ENCODE results near the gene NRXN3. TPM values are rescaled to one million over a fixed set of nuclear protein-coding genes. Genes with fewer than 3 reads are reported as not detected.

The NRXN3 gene
- total and polyA plus RNA-seq, 2 experiments from 2014 or later = 5.7 to 7.1 TPM

DNA sequence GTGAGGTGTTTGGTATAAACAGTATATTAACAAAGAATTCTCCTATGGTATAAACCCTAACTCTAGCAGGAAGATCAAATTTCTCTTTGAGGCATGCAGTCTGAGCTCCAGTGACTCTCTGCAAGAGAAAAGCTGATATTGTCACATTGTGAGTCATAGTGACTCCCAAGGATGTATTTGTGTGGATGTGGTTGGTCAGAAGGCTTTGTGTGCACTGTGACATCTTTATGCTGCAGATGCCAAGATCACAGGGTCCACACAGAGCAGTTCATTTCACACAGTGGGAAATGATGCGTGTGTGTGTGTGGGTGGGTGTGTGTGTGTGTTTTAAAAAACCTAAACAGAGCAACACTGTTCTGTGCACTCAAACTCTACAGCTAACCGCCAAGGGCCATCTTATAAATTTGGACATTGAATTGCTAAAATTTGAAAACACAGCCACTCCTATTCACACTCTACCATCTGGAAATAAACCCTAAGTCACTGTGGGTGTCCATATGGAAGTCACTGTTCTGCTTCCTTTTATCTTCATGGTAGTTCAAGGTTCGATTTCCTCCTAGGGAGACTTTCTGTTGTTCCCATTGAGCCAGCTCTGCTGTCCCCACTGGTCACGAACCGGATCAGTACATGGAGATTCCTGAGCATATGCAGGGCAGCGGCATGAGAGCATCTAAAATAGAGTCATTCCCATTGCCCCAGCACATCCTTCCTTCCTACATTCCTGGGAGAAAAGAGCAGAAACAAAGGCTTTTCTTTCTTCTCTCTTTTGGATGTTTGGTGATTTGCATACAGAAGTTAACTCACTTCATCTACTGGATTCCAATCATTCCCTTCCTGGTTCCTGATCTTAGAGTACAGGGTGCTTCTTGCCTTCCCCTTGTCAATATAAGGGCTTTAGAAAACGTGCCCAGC lies 1313.6 kb downstream of the NRXN3 start:
- no peak for DNase-seq (ENCODE audit: low spot score)
- Histone ChIP-seq H3K4me3 (no peak overlapping the region), H3K27me3 (no peaks in the 10 kb centered on the region), H4K20me1 (ENCODE audit: insufficient read depth, poor library complexity, severe bottlenecking) (no peaks in the 10 kb centered on the region), H3K36me3 (replicated peaks; ENCODE audit: insufficient read depth, low read depth) (no peaks in the 10 kb centered on the region), H3K9me3 (ENCODE audit: low read depth) (no peaks in the 10 kb centered on the region), H3K79me2 (no peaks in the 10 kb centered on the region), H3K27ac (no peak overlapping the region), H2AFZ (no peak overlapping the region), H3K9me2 (replicated peaks; ENCODE audit: insufficient read depth) (no peaks in the 10 kb centered on the region), H3K4me1 (ENCODE audit: insufficient read depth) (no peaks in the 10 kb centered on the region), H3K4me2 (no peak overlapping the region)
- TF ChIP-seq EZH2phosphoT487 (IDR thresholded peaks at IDR 0.05; ENCODE audit: low read depth, severe bottlenecking, unreplicated experiment) (no peak), EZH2 (IDR thresholded peaks at IDR 0.05; ENCODE audit: borderline replicate concordance) (no peak)
- TF ChIP-seq, protein P1, sequence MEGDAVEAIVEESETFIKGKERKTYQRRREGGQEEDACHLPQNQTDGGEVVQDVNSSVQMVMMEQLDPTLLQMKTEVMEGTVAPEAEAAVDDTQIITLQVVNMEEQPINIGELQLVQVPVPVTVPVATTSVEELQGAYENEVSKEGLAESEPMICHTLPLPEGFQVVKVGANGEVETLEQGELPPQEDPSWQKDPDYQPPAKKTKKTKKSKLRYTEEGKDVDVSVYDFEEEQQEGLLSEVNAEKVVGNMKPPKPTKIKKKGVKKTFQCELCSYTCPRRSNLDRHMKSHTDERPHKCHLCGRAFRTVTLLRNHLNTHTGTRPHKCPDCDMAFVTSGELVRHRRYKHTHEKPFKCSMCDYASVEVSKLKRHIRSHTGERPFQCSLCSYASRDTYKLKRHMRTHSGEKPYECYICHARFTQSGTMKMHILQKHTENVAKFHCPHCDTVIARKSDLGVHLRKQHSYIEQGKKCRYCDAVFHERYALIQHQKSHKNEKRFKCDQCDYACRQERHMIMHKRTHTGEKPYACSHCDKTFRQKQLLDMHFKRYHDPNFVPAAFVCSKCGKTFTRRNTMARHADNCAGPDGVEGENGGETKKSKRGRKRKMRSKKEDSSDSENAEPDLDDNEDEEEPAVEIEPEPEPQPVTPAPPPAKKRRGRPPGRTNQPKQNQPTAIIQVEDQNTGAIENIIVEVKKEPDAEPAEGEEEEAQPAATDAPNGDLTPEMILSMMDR (IDR thresholded peaks at IDR 0.05; ENCODE audit: poor library complexity) = no peak
- 93% methylated on average over 7 of the region's 7 CpGs for WGBS (ENCODE audit: low lambda C conversion rate, missing lambda C conversion rate)

DNA sequence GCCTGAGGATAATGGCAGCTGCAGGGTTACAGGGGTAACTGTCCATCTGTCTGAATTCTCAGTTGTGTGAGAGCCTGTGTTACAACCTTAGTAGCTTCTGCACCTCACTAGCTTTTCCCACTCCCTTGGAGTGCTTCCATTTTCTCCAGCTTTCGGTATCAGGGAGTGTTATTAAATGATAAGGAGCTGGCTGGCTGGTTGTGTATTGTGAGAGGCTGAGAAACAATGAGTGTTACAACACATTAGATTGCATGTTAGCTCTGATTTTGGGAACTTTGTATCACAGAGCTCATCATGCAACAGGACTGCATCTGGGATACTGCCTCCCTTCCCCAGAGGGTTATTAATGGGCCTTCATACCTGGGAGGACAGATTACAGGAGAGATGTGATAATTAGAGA lies 1317.5 kb downstream of the NRXN3 start:
- H3K9me3 ChIP-seq (ENCODE audit: low read depth) = no peaks in the 10 kb centered on the region
- H3K27ac ChIP-seq = no peak overlapping the region
- H3K79me2 ChIP-seq = no peaks in the 10 kb centered on the region
- TF ChIP-seq, protein P1 (IDR thresholded peaks at IDR 0.05; ENCODE audit: poor library complexity) = no peak
- no peak for TF ChIP-seq EZH2phosphoT487 (IDR thresholded peaks at IDR 0.05; ENCODE audit: low read depth, severe bottlenecking, unreplicated experiment)
- no peak for TF ChIP-seq EZH2 (IDR thresholded peaks at IDR 0.05; ENCODE audit: borderline replicate concordance)
- no peaks in the 10 kb centered on the region for H3K27me3 ChIP-seq
- H3K4me3 ChIP-seq = no peak overlapping the region
- 70% methylated on average over 1 of the region's 1 CpG for WGBS (ENCODE audit: low lambda C conversion rate, missing lambda C conversion rate)
- H4K20me1 ChIP-seq (ENCODE audit: insufficient read depth, poor library complexity, severe bottlenecking) = no peaks in the 10 kb centered on the region
- no peaks in the 10 kb centered on the region for H3K9me2 ChIP-seq (replicated peaks; ENCODE audit: insufficient read depth)
- no peak overlapping the region for H2AFZ ChIP-seq
- no peak overlapping the region for H3K4me2 ChIP-seq
- no peaks in the 10 kb centered on the region for H3K36me3 ChIP-seq (replicated peaks; ENCODE audit: insufficient read depth, low read depth)
- H3K4me1 ChIP-seq (ENCODE audit: insufficient read depth) = no peaks in the 10 kb centered on the region
- no peak for DNase-seq (ENCODE audit: low spot score)

DNA sequence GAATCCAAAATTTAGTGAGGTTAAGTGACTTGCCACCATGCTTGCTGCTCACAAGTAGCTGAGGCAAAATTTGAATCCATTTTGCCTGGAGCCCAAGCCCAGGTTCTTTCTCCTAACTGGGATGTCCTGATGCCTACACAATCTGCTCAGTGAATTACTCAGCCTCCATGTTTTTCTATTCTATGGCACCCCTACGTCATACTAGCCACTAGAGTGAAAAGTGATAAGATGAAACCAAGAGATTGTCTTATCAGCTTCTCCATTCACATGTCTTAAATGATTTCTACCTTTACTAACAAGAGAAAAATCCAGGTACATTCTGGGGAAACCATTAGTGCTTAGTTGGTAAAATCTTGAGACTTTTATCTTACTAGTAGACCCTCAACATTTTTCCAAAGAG lies 1321.0 kb downstream of the NRXN3 start:
- TF ChIP-seq, protein P1 (IDR thresholded peaks at IDR 0.05; ENCODE audit: poor library complexity) = no peak
- no peak for TF ChIP-seq EZH2 (IDR thresholded peaks at IDR 0.05; ENCODE audit: borderline replicate concordance)
- TF ChIP-seq EZH2phosphoT487 (IDR thresholded peaks at IDR 0.05; ENCODE audit: low read depth, severe bottlenecking, unreplicated experiment) = no peak
- Histone ChIP-seq H3K79me2 (no peaks in the 10 kb centered on the region), H2AFZ (no peak overlapping the region), H3K9me3 (ENCODE audit: low read depth) (no peaks in the 10 kb centered on the region), H3K9me2 (replicated peaks; ENCODE audit: insufficient read depth) (no peaks in the 10 kb centered on the region), H3K27me3 (no peaks in the 10 kb centered on the region), H3K4me2 (no peak overlapping the region), H3K27ac (no peak overlapping the region), H3K4me1 (ENCODE audit: insufficient read depth) (no peaks in the 10 kb centered on the region), H3K4me3 (no peak overlapping the region), H3K36me3 (replicated peaks; ENCODE audit: insufficient read depth, low read depth) (no peaks in the 10 kb centered on the region), H4K20me1 (ENCODE audit: insufficient read depth, poor library complexity, severe bottlenecking) (no peaks in the 10 kb centered on the region)
- DNase-seq (ENCODE audit: low spot score) = no peak
- WGBS (ENCODE audit: low lambda C conversion rate, missing lambda C conversion rate) = 64% methylated on average over 1 of the region's 1 CpG
